PC-3 (cell line): Measurements from ENCODE around the gene TCF21. TPM values are rescaled to one million over a fixed set of nuclear protein-coding genes. Genes with fewer than 3 reads are reported as not detected.

Source experiments
- total RNA-seq: library from RNA; depleted of rRNA; stranded (reverse); fragments of >200 nt; gene quantifications from 2 replicates; pipeline ENCODE4 v1.2.3, GENCODE V29; 2014; rRNA removed

TCF21 gene
- total RNA-seq, 1 experiment from 2014 or later = not detected

Other genes starting within 250 kb of the TCF21 start
- 17.7 and 30.8 TPM in 2 replicates for gene TBPL1, start 64.1 kb downstream of the TCF21 start, total RNA-seq
- 0.81 and 1.3 TPM in 2 replicates for gene SLC2A12, start 163.5 kb downstream of the TCF21 start, total RNA-seq